BJ (cell line): Measurements from ENCODE around the gene NCOA1. TPM values are rescaled to one million over a fixed set of nuclear protein-coding genes. Genes with fewer than 3 reads are reported as not detected.

Experiments used
- CTCF ChIA-PET: fragments of 350-600 bp; formaldehyde crosslinking; extraction: SDS; loops from one replicate; lab custom pipeline; 2021; ENCODE audit warnings: antibody characterized with exemption, inconsistent platforms; lab: Yijun Ruan, JAX
- POLR2A ChIA-PET: fragments of 300-600 bp; sonication (Branson Sonifier 250); formaldehyde crosslinking; extraction: SDS; loops from one replicate; lab custom pipeline; 2021; ENCODE audit warnings: antibody characterized with exemption; lab: Charles Lee
- DNase-seq: peaks from one replicate; pipeline ENCODE4 v3.0.0-alpha.2; 2011; ENCODE audit warnings: low read depth
- H3K27me3 ChIP-seq: 2 replicates; pipeline ENCODE4 v1.6.0; 2011; ENCODE audit warnings: low read length; ENCODE audit not compliant: control insufficient read depth, insufficient read depth
- H3K36me3 ChIP-seq: 2 replicates; pipeline ENCODE4 v1.5.1; 2011; ENCODE audit warnings: low read length; ENCODE audit not compliant: control insufficient read depth, insufficient read depth
- H3K4me3 ChIP-seq: 2 replicates; pipeline ENCODE4 v1.5.1; 2011; ENCODE audit warnings: low read depth, mild to moderate bottlenecking, control low read depth, low read length
- CTCF ChIP-seq: IDR thresholded peaks from 2 replicates; pipeline ENCODE4 v1.5.1; 2011; ENCODE audit warnings: low read depth, mild to moderate bottlenecking, control low read depth, inconsistent platforms, low read length, moderate library complexity; ENCODE audit not compliant: insufficient read depth
- polyA plus RNA-seq: library from polyadenylated mRNA; depleted of rRNA; stranded (reverse); fragments of >200 nt; gene quantifications from 2 replicates; pipeline ENCODE4 v1.2.3, GENCODE V29; 2011

NCOA1 gene
- polyA plus RNA-seq, 1 experiment: 16.0 TPM

DNA sequence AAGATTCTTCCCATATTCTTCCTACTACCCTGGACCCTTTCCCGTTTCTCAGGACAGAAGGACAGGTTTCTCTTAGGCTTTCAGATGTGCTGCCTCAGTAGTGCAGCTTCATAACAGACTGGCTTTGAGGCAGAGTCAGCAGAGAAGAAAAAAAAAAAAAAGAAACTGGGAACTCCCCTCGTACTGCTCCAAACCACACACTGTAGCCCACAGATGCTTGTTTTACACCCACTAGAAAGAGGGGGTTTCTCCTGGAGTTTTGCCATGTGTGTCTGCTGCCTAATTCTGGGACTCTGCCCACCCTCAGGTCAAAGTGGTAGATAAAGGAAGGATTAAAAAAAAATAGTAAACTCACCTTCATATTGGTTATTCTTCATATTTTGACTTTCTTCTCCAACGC, 95.9 kb downstream of the NCOA1 start:
- Histone ChIP-seq H3K36me3 (0 out of 2 replicates have a peak, but pooled peaks cover 1% of the 10 kb centered on the region), H3K4me3 (no peak overlapping the region), H3K27me3 (no peaks in the 10 kb centered on the region)
- TF ChIP-seq CTCF: no peak
- ChIA-PET CTCF (no interaction called here), POLR2A (no interaction called here)
- DNase-seq: no peak

GRCh38 chr2:24588294-24588693, 97.2 kb downstream of the NCOA1 start:
- CTCF ChIA-PET: interaction anchor here (0.7 kb wide), 1 partner anchor 404 kb away, joined by 3 read pairs; no protein-coding TSS in a partner anchor

GRCh38 chr2:24592441-24593100, 101.5 kb downstream of the NCOA1 start:
- ChIA-PET CTCF (interaction anchor here (0.6 kb wide), 1 partner anchor 15 kb away, joined by 3 read pairs; no protein-coding TSS in a partner anchor), POLR2A (no interaction called here)
- TF ChIP-seq CTCF: no peak
- no peaks in the 10 kb centered on the region for H3K27me3 ChIP-seq
- no peak overlapping the region for H3K4me3 ChIP-seq
- no peak for DNase-seq
- H3K36me3 ChIP-seq: no peaks in the 10 kb centered on the region

More at GRCh38 chr2:24588294-24588693, 97.2 kb downstream of the NCOA1 start:
- no peak for TF ChIP-seq CTCF
- no peak for DNase-seq
- Histone ChIP-seq H3K4me3 (no peak overlapping the region), H3K27me3 (no peaks in the 10 kb centered on the region), H3K36me3 (0 out of 2 replicates have a peak, but pooled peaks cover 1% of the 10 kb centered on the region)
- POLR2A ChIA-PET: no interaction called here

- POLR2A ChIA-PET: no interaction called here
These were observed 103.2 kb downstream of the NCOA1 start for GRCh38 chr2:24594283-24594682.

More at GRCh38 chr2:24594283-24594682, 103.2 kb downstream of the NCOA1 start:
- CTCF ChIA-PET: no interaction called here
- TF ChIP-seq CTCF: no peak
- DNase-seq: no peak
- no peaks in the 10 kb centered on the region for H3K36me3 ChIP-seq
- H3K27me3 ChIP-seq: no peaks in the 10 kb centered on the region
- H3K4me3 ChIP-seq: no peak overlapping the region
